ENCODE results near the gene DAB1. TPM values are rescaled to one million over a fixed set of nuclear protein-coding genes. Genes with fewer than 3 reads are reported as not detected.

The DAB1 gene
- total RNA-seq, 6 experiments from 2014 or later: 0.76 to 1.9 (median 1.1) TPM

GRCh38 chr1:57294177-57294576 lies 129.7 kb downstream of the DAB1 start:
- Histone ChIP-seq H3K27me3 (no peaks in the 10 kb centered on the region), H3K27ac (no peak overlapping the region), H3K9me3 (no peaks in the 10 kb centered on the region), H3K36me3 (no peaks in the 10 kb centered on the region), H3K4me3 (no peak overlapping the region), H3K4me1 (no peaks in the 10 kb centered on the region)
- DNase-seq (no peak), ATAC-seq (no peak)
- TF ChIP-seq POLR2A (IDR thresholded peaks at IDR 0.05) (no peak), CTCF (IDR thresholded peaks at IDR 0.05) (no peak)
- intact Hi-C loops (cut with DNase I): no loop called here

- H3K4me3 ChIP-seq: no peak overlapping the region
- no peak overlapping the region for H3K27ac ChIP-seq
- intact Hi-C loops (cut with DNase I): no loop called here
- no peaks in the 10 kb centered on the region for H3K36me3 ChIP-seq
- H3K27me3 ChIP-seq: no peaks in the 10 kb centered on the region
- DNase-seq: no peak
- H3K4me1 ChIP-seq: no peaks in the 10 kb centered on the region
- no peaks in the 10 kb centered on the region for H3K9me3 ChIP-seq
- ATAC-seq: no peak
- 76% methylated on average over 3 of the region's 3 CpGs for WGBS (ENCODE audit: insufficient coverage, low coverage, low lambda C conversion rate, missing lambda C conversion rate)
- TF ChIP-seq CTCF (IDR thresholded peaks at IDR 0.05): no peak
- TF ChIP-seq POLR2A (IDR thresholded peaks at IDR 0.05): no peak
Observed at GRCh38 chr1:57293214-57293613, 130.6 kb downstream of the DAB1 start.

- no peaks in the 10 kb centered on the region for H3K36me3 ChIP-seq
- H3K4me3 ChIP-seq: no peak overlapping the region
- TF ChIP-seq POLR2A (IDR thresholded peaks at IDR 0.05) (no peak), CTCF (IDR thresholded peaks at IDR 0.05) (no peak)
- intact Hi-C loops (cut with DNase I): no loop called here
- no peaks in the 10 kb centered on the region for H3K9me3 ChIP-seq
- no peak for DNase-seq
- ATAC-seq: no peak
- H3K27me3 ChIP-seq: no peaks in the 10 kb centered on the region
- WGBS (ENCODE audit: insufficient coverage, low coverage, low lambda C conversion rate, missing lambda C conversion rate): 77% methylated on average over 2 of the region's 2 CpGs
- peaks cover 0 to 12% (median 0%) of the 10 kb centered on the region in 4 donors for H3K4me1 ChIP-seq
- no peak overlapping the region for H3K27ac ChIP-seq
Observed at GRCh38 chr1:57289781-57290180, 134.1 kb downstream of the DAB1 start.

- no peaks in the 10 kb centered on the region for H3K36me3 ChIP-seq
- peak in 1 of 4 donors; percentile 17 for ATAC-seq
- intact Hi-C loops (cut with DNase I): no loop called here
- no peak overlapping the region for H3K27ac ChIP-seq
- 42% methylated on average over 2 of the region's 2 CpGs for whole genome bisulfite sequencing (ENCODE audit: insufficient coverage, low coverage, low lambda C conversion rate, missing lambda C conversion rate)
- H3K9me3 ChIP-seq: no peaks in the 10 kb centered on the region
- TF ChIP-seq POLR2A (IDR thresholded peaks at IDR 0.05) (no peak), CTCF (IDR thresholded peaks at IDR 0.05) (no peak)
- H3K4me1 ChIP-seq: peaks cover 0 to 38% (median 5%) of the 10 kb centered on the region in 4 donors
- no peaks in the 10 kb centered on the region for H3K27me3 ChIP-seq
- DNase-seq: peak in 1 of 3 donors; percentile 56
- H3K4me3 ChIP-seq: no peak overlapping the region
Observed at GRCh38 chr1:57285992-57286391, 137.9 kb downstream of the DAB1 start.

DNA sequence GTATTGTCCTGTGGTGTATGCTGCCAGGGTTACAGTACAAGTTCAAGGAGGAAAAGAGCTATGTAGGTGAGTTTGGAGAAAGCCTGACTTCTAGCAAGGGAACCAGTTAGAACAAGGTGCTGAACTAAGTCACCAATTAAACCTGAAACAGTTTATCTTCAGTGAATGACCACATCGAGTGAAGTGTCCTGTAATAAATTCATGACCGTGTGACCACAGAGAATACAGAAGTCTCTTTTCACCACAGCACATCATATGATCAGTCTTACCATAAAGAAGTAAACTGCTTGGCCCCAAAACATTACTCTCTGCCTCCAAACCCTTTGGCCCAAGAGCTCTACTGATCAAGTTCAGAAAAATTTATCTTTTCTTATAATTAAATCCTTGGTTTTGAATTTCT lies 141.4 kb downstream of the DAB1 start:
- H3K27me3 ChIP-seq: no peaks in the 10 kb centered on the region
- WGBS (ENCODE audit: insufficient coverage, low coverage, low lambda C conversion rate, missing lambda C conversion rate): 6% methylated on average over 2 of the region's 2 CpGs
- no peak for ATAC-seq
- no peaks in the 10 kb centered on the region for H3K36me3 ChIP-seq
- intact Hi-C loops (cut with DNase I): no loop called here
- no peak overlapping the region for H3K4me3 ChIP-seq
- peaks cover 0 to 73% (median 21%) of the 10 kb centered on the region in 4 donors for H3K4me1 ChIP-seq
- TF ChIP-seq POLR2A (IDR thresholded peaks at IDR 0.05) (no peak), CTCF (IDR thresholded peaks at IDR 0.05) (no peak)
- peak overlapping the region in 2 of 3 donors; percentile 81 to 97 for H3K27ac ChIP-seq
- DNase-seq: no peak
- H3K9me3 ChIP-seq: no peaks in the 10 kb centered on the region

All from right lobe of liver (tissue), 6 donors.